Myocyte (in vitro differentiated cells): ENCODE measurements around the gene HMGCR. TPM values are rescaled to one million over a fixed set of nuclear protein-coding genes. Genes with fewer than 3 reads are reported as not detected.

ENCODE experiments used
- DNase-seq: peaks from one replicate; pipeline ENCODE4 v3.0.0-alpha.2; 2012; ENCODE audit warnings: low read depth
- total RNA-seq: library from RNA; depleted of rRNA; stranded (reverse); fragments of >200 nt; gene quantifications from 2 replicates; pipeline ENCODE4 v1.2.3, GENCODE V29; 2014

Gene HMGCR
- total RNA-seq, 1 donor from 2014 or later, result 118 TPM

DNA sequence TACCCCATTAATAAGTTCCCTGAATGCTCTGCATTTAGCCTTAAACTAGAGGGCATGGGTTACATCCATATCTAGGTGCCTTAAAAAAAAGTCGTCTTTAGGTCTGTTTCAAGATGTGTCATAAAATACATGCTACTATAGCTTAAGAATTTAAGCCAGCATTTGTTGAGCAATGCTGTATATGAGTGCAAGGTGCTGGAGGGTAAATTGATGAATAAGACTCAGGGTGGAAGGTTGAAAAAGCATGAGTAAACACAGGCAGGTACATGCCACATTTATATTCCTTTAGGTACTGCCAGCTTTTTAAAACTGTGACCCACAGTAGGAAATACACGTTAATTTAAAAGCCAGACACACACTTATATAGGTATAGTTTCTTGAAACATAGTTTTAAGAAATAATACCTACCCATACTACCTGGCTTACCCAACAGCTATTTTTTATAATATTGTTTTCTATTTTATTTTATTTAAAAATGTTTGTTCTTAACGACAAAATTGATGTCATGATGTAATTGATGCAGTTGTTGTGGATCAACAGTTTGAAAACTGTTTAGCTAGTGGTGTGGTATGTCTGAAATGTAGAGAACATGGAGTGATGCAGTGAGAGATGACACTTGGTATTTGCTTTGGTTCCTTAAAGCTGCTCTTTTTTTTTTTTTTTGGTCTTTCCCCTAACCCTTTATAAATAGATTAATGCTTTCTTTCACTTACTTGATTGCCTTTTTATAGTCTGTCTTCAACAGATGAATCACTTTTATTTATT is 3.9 kb downstream of the HMGCR start:
- DNase-seq, result no peak

- no peak for DNase-seq
Measured at GRCh38 chr5:75341934-75342333, 4.9 kb downstream of the HMGCR start.

DNA sequence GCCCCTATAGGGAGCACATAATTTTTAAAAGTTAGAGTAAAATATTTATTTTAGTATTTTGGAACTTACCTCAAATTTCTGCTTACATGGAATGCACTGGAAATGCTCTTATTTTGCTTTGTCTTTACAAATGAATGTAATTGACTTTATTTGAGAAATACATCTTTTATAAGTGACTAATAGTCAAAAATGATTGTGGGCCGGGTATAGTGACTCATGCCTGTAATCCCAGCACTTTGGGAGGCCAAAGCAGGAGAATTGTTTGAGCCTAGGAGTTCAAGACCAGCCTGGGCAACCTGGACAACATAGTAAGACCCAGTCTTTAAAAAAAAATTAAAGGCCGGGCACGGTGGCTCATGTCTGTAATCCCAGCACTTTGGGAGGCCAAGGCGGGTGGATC is 5.8 kb downstream of the HMGCR start:
- DNase-seq, result no peak

DNA sequence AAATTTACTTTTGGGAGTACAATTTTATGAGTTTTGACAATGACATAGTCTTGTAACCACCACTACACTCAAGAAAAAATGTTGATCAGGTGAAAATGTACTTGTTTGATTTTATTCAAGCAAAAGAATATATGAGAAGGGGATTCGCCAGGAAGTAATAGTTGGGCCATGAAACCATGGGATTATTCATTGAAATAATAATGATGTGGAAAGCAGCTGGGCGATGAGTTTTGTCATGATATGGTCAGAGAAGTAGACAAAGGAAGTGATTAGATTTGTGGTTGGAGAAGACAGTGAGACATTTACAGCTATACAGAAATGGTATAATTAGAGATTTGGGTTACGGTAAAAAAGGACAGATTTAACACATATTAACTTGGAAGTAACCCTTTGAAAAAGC is 11.2 kb downstream of the HMGCR start:
- no peak for DNase-seq

DNA sequence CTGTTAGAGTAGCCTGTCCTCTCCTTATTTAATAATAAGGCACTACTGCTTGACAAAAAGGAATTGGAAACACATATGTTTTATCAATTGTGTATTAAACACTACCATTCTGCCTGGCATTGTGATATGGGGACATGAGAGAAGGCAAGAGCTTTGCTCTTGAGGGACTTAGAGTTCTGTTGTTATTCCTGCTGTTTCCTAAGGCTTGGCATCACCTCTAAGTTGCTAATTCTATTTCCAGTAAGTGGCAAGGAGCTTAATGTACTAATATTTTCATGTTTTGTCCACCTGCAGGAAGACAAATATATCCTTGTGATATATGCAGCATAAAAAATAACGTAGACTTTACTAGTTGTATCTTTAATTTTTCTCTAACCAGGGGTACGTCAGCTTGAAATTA is 12.6 kb downstream of the HMGCR start:
- DNase-seq, result no peak

DNA sequence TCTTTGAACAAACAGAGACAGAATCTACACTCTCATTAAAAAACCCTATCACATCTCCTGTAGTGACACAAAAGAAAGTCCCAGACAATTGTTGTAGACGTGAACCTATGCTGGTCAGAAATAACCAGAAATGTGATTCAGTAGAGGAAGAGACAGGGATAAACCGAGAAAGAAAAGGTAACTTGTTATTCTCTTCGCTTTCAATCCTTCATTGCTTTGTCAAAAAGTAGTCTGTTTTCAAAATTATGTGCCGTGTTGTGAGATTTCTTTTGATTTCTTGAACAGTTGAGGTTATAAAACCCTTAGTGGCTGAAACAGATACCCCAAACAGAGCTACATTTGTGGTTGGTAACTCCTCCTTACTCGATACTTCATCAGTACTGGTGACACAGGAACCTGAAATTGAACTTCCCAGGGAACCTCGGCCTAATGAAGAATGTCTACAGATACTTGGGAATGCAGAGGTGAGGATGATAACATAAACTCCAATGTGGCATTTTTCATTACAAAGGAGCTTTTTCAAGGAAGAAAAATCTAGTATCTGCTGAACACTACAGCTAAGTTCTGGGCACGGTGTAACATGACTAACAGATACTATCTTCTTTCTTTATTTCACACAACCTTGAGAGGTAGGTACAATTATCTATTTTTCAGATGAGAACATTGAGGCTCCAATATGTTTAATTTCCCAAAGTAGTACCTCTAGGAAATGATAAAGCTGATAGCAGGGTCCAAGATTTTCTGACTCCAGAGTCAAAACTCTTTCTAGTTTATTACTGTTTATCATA is 14.3 kb downstream of the HMGCR start:
- DNase-seq, result no peak

DNA sequence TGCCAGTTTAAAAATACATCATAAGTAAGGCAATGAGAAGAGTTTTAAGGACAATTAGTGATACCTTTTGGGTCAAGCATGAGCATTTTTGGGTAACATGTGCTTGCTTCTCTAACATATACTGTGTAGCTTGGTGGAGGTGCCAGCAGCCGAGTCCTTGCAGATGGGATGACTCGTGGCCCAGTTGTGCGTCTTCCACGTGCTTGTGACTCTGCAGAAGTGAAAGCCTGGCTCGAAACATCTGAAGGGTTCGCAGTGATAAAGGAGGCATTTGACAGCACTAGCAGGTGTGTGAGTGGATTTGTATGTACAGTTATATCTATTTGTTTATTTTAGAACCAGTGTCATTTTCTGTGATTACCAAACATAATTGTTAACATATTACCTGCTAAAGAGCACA is 18.2 kb downstream of the HMGCR start:
- no peak for DNase-seq

GRCh38 chr5:75356719-75357118 is 19.7 kb downstream of the HMGCR start:
- no peak for DNase-seq

DNA sequence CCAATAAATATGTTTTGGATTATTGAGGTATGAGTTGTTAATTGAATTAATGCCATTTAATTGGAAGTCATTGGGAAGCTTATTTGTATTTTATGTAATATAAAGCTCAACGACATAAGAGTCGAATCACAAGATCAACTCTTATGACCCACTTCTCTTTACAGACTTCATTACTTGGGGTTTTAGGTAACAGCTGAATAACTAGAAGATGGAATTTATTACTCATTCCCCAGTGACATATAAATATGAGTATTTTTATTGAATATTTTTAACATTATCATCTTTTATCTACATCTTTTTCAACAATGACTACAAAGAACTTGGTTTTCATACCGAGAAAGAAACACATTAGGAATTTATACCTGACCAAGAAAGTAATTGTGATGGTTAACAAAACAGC is 21.1 kb downstream of the HMGCR start:
- no peak for DNase-seq

DNA sequence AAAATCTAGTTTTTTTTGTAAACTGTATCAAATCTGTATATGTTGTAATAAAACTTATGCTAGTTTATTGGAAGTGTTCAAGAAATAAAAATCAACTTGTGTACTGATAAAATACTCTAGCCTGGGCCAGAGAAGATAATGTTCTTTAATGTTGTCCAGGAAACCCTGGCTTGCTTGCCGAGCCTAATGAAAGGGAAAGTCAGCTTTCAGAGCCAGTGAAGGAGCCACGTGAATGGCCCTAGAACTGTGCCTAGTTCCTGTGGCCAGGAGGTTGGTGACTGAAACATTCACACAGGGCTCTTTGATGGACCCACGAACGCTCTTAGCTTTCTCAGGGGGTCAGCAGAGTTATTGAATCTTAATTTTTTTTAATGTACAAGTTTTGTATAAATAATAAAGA is 24.3 kb downstream of the HMGCR start:
- no peak for DNase-seq

DNA sequence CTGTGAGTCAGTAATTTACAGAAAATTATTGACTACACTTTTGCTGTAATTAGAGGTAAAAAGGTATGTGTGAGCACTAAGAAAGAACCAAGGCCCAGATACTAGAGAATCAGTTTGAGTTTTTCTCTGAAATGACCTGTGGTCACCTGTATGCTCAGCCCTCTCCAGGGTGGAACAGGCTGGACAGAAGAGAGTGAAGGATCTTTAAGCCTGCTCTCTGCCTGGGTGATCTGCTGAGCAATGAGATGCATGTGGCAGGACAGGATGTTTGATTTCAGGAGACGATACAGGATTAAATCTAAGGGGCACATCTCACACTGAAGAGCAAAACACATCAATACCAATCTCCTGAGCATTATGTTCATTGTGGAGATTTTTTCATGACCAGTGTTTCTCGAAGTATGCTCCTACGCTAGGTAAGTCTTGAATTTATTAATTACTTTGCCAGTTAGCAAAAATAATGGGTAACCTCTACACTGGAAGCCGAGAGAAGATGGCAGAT is 25.5 kb downstream of the HMGCR start:
- DNase-seq, result no peak

GRCh38 chr5:75363111-75363510 is 26.1 kb downstream of the HMGCR start:
- DNase-seq, result peak; percentile 63

DNA sequence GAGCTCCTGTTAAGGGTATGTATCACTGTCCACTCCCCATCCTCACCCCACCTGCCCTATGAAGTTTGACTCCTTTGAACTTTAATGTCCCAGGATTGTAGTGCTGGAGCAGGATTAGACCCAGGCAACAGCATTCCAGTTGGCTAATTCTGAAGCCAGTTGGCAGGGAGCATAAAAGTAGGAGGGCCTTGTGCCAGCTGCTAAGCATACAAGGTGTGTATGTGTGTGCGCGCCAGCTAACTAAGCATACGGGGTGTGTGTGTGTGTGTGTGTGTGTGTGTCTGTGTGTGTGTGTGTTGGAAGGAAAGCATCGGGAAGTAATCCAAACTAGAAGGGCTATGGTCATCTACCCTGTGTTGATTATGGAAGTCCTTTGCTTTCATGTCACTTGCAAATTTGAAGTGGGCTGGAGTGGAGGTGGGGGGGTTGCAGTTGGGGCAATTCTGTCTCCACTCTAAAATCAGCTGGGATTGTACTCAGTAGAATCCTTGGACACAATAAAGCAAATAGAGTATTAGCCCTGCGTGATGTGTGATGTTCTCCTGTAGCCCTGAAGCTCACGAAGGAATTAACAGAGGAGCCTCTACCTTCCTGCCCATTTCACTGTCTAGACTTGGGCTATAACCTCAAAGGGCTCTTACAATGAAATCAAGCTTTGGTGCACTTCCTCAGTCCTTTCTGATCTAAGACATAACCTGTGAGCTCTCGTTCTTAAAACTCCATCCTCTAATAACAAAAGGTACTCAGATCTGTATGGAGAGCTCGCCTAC is 26.9 kb downstream of the HMGCR start:
- DNase-seq, result peak; percentile 45

DNA sequence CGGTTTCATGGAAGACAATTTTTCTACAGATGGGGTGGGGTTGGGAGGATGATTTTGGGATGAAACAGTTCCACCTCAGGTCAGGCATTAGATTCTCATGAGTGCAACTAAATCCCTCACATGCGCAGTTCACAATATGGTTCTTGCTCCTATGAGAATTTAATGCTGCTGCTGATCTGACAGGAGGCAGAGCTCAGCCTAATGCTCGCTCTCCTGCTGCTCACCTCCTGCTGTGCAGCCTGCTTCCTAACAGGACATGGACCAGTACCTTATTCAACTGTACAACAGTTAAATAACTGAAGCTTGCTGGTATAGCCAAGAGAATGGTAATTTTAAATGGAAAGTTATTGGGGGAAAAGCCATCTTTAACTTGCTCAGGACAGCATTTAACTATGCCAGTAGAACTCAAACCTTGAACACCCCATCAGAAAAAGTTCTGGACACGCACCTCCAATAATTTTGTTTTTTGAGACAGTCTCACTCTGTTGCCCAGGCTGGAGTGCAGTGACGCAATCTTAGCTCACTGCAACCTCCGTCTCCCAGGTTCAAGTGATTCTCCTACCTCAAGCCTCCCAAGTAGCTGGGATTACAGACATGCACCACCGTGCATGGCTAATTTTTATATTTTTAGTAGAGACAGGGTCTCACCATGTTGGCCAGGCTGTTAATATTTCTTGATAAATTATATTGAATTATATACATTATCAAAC is 27.7 kb downstream of the HMGCR start:
- no peak for DNase-seq

DNA sequence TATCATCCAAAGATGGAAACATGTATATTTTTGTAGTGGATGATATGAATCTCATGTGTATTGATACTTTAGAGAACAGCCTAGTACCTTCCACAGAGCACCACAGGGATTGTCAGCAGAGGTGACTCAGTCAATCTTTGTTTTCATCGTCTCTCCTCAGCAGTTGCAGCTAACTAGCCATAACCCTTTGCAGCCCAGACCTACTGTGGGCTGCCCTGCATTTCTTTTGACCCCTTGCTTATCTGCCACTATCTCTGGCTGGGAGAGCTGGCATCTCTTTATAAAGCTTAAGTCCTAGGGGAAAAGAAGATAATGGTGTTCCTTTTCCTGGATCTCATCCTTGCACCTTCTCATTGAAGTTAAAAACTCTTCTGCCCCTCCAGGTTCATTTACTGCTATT is 28.7 kb downstream of the HMGCR start:
- DNase-seq, result no peak

- no peak for DNase-seq
Measured at GRCh38 chr5:75366787-75367186, 29.8 kb downstream of the HMGCR start.

- no peak for DNase-seq
Measured at GRCh38 chr5:75367401-75367800, 30.4 kb downstream of the HMGCR start.

GRCh38 chr5:75368391-75368790 is 31.4 kb downstream of the HMGCR start:
- no peak for DNase-seq

DNA sequence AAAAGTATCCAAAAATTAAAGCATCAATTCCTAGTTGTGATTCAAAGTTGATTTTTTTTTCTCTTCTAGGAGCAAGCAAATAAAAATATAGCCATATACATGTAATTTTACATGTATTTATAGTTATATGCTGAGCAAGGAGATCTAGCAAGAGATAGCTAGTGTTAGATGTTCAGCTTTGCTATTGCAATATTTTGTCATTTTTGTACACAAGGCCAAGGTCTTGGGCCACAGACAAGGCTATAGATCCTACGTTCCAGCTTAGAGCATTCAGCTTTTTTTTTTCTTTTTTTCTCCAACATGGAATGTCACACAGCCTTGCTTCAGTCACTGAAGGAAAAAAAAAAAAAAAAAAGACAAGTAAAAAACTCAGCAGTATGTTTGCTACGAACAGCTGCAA is 36.8 kb downstream of the HMGCR start:
- no peak for DNase-seq

GRCh38 chr5:75374394-75374814 is 37.4 kb downstream of the HMGCR start:
- DNase-seq, result no peak

- DNase-seq, result no peak
Measured at GRCh38 chr5:75375414-75375813, 38.4 kb downstream of the HMGCR start.
